Endothelial cell (in vitro differentiated cells): ENCODE measurements around the gene ABCB4. TPM values are rescaled to one million over a fixed set of nuclear protein-coding genes. Genes with fewer than 3 reads are reported as not detected.

Experiments used
- DNase-seq: peaks from one replicate; pipeline ENCODE4 v3.0.0; 2021; ENCODE audit warnings: low spot score
- H3K27ac Mint-ChIP-seq: one replicate; pipeline ENCODE4 v1.8.0; 2021; ENCODE audit warnings: mixed read lengths, inconsistent platforms; ENCODE audit not compliant: unreplicated experiment
- H3K27me3 Mint-ChIP-seq: one replicate; pipeline ENCODE4 v1.8.0; 2021; ENCODE audit warnings: mild to moderate bottlenecking, moderate library complexity, mixed read lengths, inconsistent platforms; ENCODE audit not compliant: unreplicated experiment
- H3K36me3 Mint-ChIP-seq: one replicate; pipeline ENCODE4 v1.8.0; 2021; ENCODE audit warnings: mild to moderate bottlenecking, low read depth, mixed read lengths, inconsistent platforms; ENCODE audit not compliant: unreplicated experiment
- H3K4me1 Mint-ChIP-seq: one replicate; pipeline ENCODE4 v1.8.0; 2021; ENCODE audit warnings: mild to moderate bottlenecking, mixed read lengths, inconsistent platforms; ENCODE audit not compliant: unreplicated experiment
- H3K4me3 Mint-ChIP-seq: one replicate; pipeline ENCODE4 v1.8.0; 2021; ENCODE audit warnings: mild to moderate bottlenecking, mixed read lengths, inconsistent platforms; ENCODE audit not compliant: unreplicated experiment
- H3K9me3 Mint-ChIP-seq: one replicate; pipeline ENCODE4 v1.8.0; 2021; ENCODE audit warnings: mixed read lengths, inconsistent platforms; ENCODE audit not compliant: unreplicated experiment
- CTCF ChIP-seq: fragments of 200-600 bp; sonication (generic); IDR thresholded peaks from one replicate; pipeline ENCODE4 v1.5.0; 2021; ENCODE audit warnings: antibody characterized with exemption; ENCODE audit not compliant: unreplicated experiment
- total RNA-seq: library from RNA; stranded (reverse); fragmentation: NEBNext Ultra II Directional; extraction: Animal tissue kit (Norgen Biotek cat#: 25700); gene quantifications from one replicate; pipeline ENCODE4 v1.2.1, GENCODE V29; 2021; ENCODE audit not compliant: unreplicated experiment

Gene ABCB4
- total RNA-seq, 1 donor from 2014 or later: 3.0 TPM

- no peak for TF ChIP-seq CTCF
- Mint-ChIP-seq H3K27me3 (no peaks in the 10 kb centered on the region), H3K4me3 (no peak overlapping the region), H3K4me1 (peaks cover 4% of the 10 kb centered on the region), H3K9me3 (no peaks in the 10 kb centered on the region), H3K27ac (no peak overlapping the region), H3K36me3 (no peaks in the 10 kb centered on the region)
- no peak for DNase-seq
Measured at GRCh38 chr7:87452279-87452678, 23.2 kb downstream of the ABCB4 start.

- Mint-ChIP-seq H3K36me3 (no peaks in the 10 kb centered on the region), H3K4me3 (no peak overlapping the region), H3K27ac (no peak overlapping the region), H3K9me3 (no peaks in the 10 kb centered on the region), H3K4me1 (peaks cover 4% of the 10 kb centered on the region), H3K27me3 (no peaks in the 10 kb centered on the region)
- no peak for DNase-seq
- no peak for TF ChIP-seq CTCF
Measured at GRCh38 chr7:87451187-87451586, 24.3 kb downstream of the ABCB4 start.

- TF ChIP-seq CTCF: no peak
- peaks cover 4% of the 10 kb centered on the region for H3K4me1 Mint-ChIP-seq
- no peaks in the 10 kb centered on the region for H3K36me3 Mint-ChIP-seq
- no peak overlapping the region for H3K27ac Mint-ChIP-seq
- no peak for DNase-seq
- H3K27me3 Mint-ChIP-seq: no peaks in the 10 kb centered on the region
- H3K4me3 Mint-ChIP-seq: no peak overlapping the region
- H3K9me3 Mint-ChIP-seq: no peaks in the 10 kb centered on the region
Measured at GRCh38 chr7:87450706-87451105, 24.8 kb downstream of the ABCB4 start.

GRCh38 chr7:87448388-87448787 lies 27.1 kb downstream of the ABCB4 start:
- H3K9me3 Mint-ChIP-seq: no peaks in the 10 kb centered on the region
- no peaks in the 10 kb centered on the region for H3K27me3 Mint-ChIP-seq
- no peak for DNase-seq
- H3K27ac Mint-ChIP-seq: peak overlapping the region; percentile 0
- no peaks in the 10 kb centered on the region for H3K36me3 Mint-ChIP-seq
- no peak overlapping the region for H3K4me3 Mint-ChIP-seq
- H3K4me1 Mint-ChIP-seq: peaks cover 4% of the 10 kb centered on the region
- TF ChIP-seq CTCF: no peak

- Mint-ChIP-seq H3K9me3 (no peaks in the 10 kb centered on the region), H3K4me3 (no peak overlapping the region), H3K4me1 (peaks cover 4% of the 10 kb centered on the region), H3K27me3 (no peaks in the 10 kb centered on the region), H3K27ac (no peak overlapping the region), H3K36me3 (no peaks in the 10 kb centered on the region)
- TF ChIP-seq CTCF: no peak
- no peak for DNase-seq
Measured at GRCh38 chr7:87447116-87447635, 28.3 kb downstream of the ABCB4 start.
